GM23338 (cell line): ENCODE measurements around the gene NELL2. TPM values are rescaled to one million over a fixed set of nuclear protein-coding genes. Genes with fewer than 3 reads are reported as not detected.
A peak's percentile ranks its signal among the peaks of the same experiment; 100 is the strongest.

ENCODE experiments used
- ATAC-seq: fragments of 200-7000 bp; cut with Tn5 transposase; 3 replicates; pipeline ENCODE4 v1.9.1; 2020
- DNase-seq: peaks from one replicate; pipeline ENCODE4 v3.0.0-alpha.2; 2015; ENCODE audit warnings: low spot score
- H2AFZ ChIP-seq: fragments of 200-600 bp; sonication (generic); 2 replicates; pipeline ENCODE4 v1.8.0; 2016; ENCODE audit warnings: antibody characterized with exemption, mild to moderate bottlenecking, moderate library complexity
- H3F3A ChIP-seq: fragments of 200-600 bp; sonication (generic); replicated peaks from 2 replicates; pipeline ENCODE4 v1.8.0; 2017; ENCODE audit warnings: antibody characterized with exemption, mixed run types, low read depth
- H3K27ac ChIP-seq: fragments of 200-600 bp; sonication (generic); 2 replicates; pipeline ENCODE4 v1.6.1; 2016; ENCODE audit warnings: low read depth
- H3K27me3 ChIP-seq: fragments of 200-600 bp; sonication (generic); 2 replicates; pipeline ENCODE4 v1.8.0; 2016; ENCODE audit warnings: mild to moderate bottlenecking, mixed run types, moderate library complexity; ENCODE audit not compliant: insufficient read depth
- H3K36me3 ChIP-seq: fragments of 200-600 bp; sonication (generic); 2 replicates; pipeline ENCODE4 v1.8.0; 2016; ENCODE audit warnings: mild to moderate bottlenecking; ENCODE audit not compliant: insufficient read depth
- H3K4me1 ChIP-seq: fragments of 200-600 bp; sonication (generic); 2 replicates; pipeline ENCODE4 v1.8.0; 2016; ENCODE audit warnings: mild to moderate bottlenecking, moderate library complexity; ENCODE audit not compliant: insufficient read depth
- H3K4me2 ChIP-seq: fragments of 200-600 bp; sonication (generic); 2 replicates; pipeline ENCODE4 v1.7.1; 2017; ENCODE audit warnings: mixed run types
- H3K4me3 ChIP-seq: fragments of 200-600 bp; sonication (generic); 2 replicates; pipeline ENCODE4 v1.6.1; 2016; ENCODE audit warnings: mixed run types
- H3K79me2 ChIP-seq: fragments of 200-600 bp; sonication (generic); replicated peaks from 2 replicates; pipeline ENCODE4 v1.8.0; 2017; ENCODE audit warnings: mild to moderate bottlenecking; ENCODE audit not compliant: insufficient read depth
- H3K9me2 ChIP-seq: fragments of 200-600 bp; sonication (generic); 2 replicates; pipeline ENCODE4 v1.8.0; 2017; ENCODE audit not compliant: insufficient read depth
- H4K20me1 ChIP-seq: fragments of 200-600 bp; sonication (generic); replicated peaks from 2 replicates; pipeline ENCODE4 v1.8.0; 2017; ENCODE audit warnings: mild to moderate bottlenecking; ENCODE audit not compliant: insufficient read depth
- H3K27ac Mint-ChIP-seq: 2 replicates; pipeline ENCODE4 v1.8.0; 2020; ENCODE audit warnings: inconsistent platforms, mild to moderate bottlenecking, moderate library complexity, mixed read lengths
- H3K27me3 Mint-ChIP-seq: 3 replicates; pipeline ENCODE4 v1.8.0; 2022; ENCODE audit warnings: low read depth, mild to moderate bottlenecking, moderate library complexity, mixed read lengths, inconsistent platforms; ENCODE audit not compliant: insufficient read depth, poor library complexity
- H3K36me3 Mint-ChIP-seq: 3 replicates; pipeline ENCODE4 v1.8.0; 2021; ENCODE audit warnings: low read depth, mild to moderate bottlenecking, inconsistent platforms, moderate library complexity, mixed read lengths
- H3K4me1 Mint-ChIP-seq: 3 replicates; pipeline ENCODE4 v1.8.0; 2020; ENCODE audit warnings: mild to moderate bottlenecking, inconsistent platforms, mixed read lengths
- H3K4me3 Mint-ChIP-seq: 3 replicates; pipeline ENCODE4 v1.8.0; 2021; ENCODE audit warnings: moderate library complexity, mild to moderate bottlenecking, inconsistent platforms, mixed read lengths
- H3K9me3 Mint-ChIP-seq: 3 replicates; pipeline ENCODE4 v1.8.0; 2020; ENCODE audit warnings: moderate library complexity, mild to moderate bottlenecking, inconsistent platforms, mixed read lengths
- CREB1 ChIP-seq: fragments of 250-450 bp; sonication (Bioruptor Pico); IDR thresholded peaks from 2 replicates; pipeline ENCODE4 v1.5.0; 2020; ENCODE audit warnings: low read depth, mild to moderate bottlenecking, moderate library complexity
- EZH2 ChIP-seq: fragments of 200-600 bp; sonication (generic); IDR thresholded peaks from one replicate; pipeline ENCODE4 v1.8.0; 2017; ENCODE audit warnings: antibody characterized with exemption, mild to moderate bottlenecking, low read depth; ENCODE audit not compliant: unreplicated experiment
- NANOG ChIP-seq: IDR thresholded peaks from 2 replicates; pipeline ENCODE4 v1.6.1; 2016; ENCODE audit warnings: antibody characterized with exemption, borderline replicate concordance
- POLR2AphosphoS5 ChIP-seq: IDR thresholded peaks from 2 replicates; pipeline ENCODE4 v1.6.1; 2016; ENCODE audit warnings: antibody characterized with exemption, low read depth
- ZNF114 ChIP-seq: fragments of 250-450 bp; sonication (Bioruptor Pico); IDR thresholded peaks from 2 replicates; pipeline ENCODE4 v1.5.0; 2020; ENCODE audit warnings: mild to moderate bottlenecking, moderate library complexity
- ZNF331 ChIP-seq: fragments of 250-450 bp; sonication (Bioruptor Pico); IDR thresholded peaks from 2 replicates; pipeline ENCODE4 v1.5.0; 2020; ENCODE audit warnings: low read depth, mild to moderate bottlenecking, moderate library complexity
- polyA plus RNA-seq: library from polyadenylated mRNA; unstranded; fragments of >200 nt; fragmentation: Nextera tagmentation; extraction: Ambion mirVana; gene quantifications from 2 replicates; pipeline ENCODE4 v1.2.1, GENCODE V29; 2016
- total RNA-seq: library from RNA; depleted of rRNA; stranded (reverse); fragments of >200 nt; shearing (Covaris generic); gene quantifications from 2 replicates; pipeline ENCODE4 v1.2.3, GENCODE V29; 2014
- TF ChIP-seq, protein P1 (sequence below): IDR thresholded peaks from 2 replicates; pipeline ENCODE4 v1.6.1; 2016; ENCODE audit warnings: antibody characterized with exemption
- TF ChIP-seq, protein P2 (sequence below), 2 experiments: fragments of 200-600 bp in 1 of 2; sonication (generic) in 1 of 2; conservative IDR thresholded peaks; 2 replicates each; pipeline versions ENCODE4 v1.5.1 to v1.6.1; 2016 to 2017; ENCODE audit warnings: antibody characterized with exemption in 2 of 2, low read depth in 2 of 2, mild to moderate bottlenecking in 2 of 2, moderate library complexity in 1 of 2

The NELL2 gene
- total and polyA plus RNA-seq, 2 experiments from 2014 or later = 25.1 to 99.5 TPM

DNA sequence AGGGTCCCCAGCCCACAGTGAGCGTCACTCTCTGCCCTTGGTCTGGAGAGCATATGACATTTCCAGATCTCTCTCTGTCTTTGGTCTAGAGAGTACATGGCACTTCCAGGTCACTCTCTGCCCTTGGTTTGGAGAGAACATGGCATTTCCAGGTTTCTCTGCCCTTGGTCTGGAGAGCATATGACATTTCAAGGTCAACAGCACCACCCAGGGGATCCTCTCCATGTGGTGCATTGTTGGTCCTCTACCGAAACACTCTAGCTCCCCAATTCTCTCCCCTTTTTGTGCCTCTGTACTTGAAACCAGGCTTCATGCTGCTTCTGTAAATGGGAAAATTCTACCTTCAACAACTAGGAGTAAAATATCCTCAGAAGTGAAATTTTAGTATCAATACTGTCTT, 399.4 kb downstream of the NELL2 start (continued):
- TF ChIP-seq, protein P1, sequence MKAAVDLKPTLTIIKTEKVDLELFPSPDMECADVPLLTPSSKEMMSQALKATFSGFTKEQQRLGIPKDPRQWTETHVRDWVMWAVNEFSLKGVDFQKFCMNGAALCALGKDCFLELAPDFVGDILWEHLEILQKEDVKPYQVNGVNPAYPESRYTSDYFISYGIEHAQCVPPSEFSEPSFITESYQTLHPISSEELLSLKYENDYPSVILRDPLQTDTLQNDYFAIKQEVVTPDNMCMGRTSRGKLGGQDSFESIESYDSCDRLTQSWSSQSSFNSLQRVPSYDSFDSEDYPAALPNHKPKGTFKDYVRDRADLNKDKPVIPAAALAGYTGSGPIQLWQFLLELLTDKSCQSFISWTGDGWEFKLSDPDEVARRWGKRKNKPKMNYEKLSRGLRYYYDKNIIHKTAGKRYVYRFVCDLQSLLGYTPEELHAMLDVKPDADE = no peak

DNA sequence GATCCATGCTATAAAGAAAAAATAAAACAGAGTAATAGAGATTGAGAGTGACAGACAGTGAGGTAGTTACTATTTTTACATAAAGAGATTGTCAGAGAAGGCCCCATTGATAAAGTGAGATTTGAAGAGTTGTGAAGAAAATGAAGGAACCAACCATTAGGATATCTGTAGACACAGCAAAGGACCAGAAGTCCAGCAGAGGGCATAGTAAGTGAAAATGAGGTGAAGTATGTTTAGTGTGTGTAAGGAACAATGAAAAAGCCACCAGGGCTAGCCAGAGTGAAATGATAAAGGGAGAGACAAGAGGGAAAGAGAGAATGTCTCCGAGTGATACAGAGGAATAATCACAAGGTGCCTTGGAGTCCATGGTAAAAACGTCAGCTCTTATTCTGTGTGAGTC, 411.0 kb downstream of the NELL2 start:
- Mint-ChIP-seq H3K4me3 (no peak overlapping the region), H3K27me3 (peaks cover 2% of the 10 kb centered on the region), H3K36me3 (peaks cover 6% of the 10 kb centered on the region), H3K27ac (no peak overlapping the region), H3K9me3 (0 out of 3 replicates have a peak, but pooled peaks cover 7% of the 10 kb centered on the region), H3K4me1 (peaks cover 12% of the 10 kb centered on the region)
- ATAC-seq (peak; percentile 54; the same call in 2 of the 3 replicates), DNase-seq (peak; percentile 36)
- peaks cover 3% of the 10 kb centered on the region; the same call in 1 of the 2 replicates for H3K9me2 ChIP-seq
- TF ChIP-seq NANOG = no peak
- TF ChIP-seq, protein P2, sequence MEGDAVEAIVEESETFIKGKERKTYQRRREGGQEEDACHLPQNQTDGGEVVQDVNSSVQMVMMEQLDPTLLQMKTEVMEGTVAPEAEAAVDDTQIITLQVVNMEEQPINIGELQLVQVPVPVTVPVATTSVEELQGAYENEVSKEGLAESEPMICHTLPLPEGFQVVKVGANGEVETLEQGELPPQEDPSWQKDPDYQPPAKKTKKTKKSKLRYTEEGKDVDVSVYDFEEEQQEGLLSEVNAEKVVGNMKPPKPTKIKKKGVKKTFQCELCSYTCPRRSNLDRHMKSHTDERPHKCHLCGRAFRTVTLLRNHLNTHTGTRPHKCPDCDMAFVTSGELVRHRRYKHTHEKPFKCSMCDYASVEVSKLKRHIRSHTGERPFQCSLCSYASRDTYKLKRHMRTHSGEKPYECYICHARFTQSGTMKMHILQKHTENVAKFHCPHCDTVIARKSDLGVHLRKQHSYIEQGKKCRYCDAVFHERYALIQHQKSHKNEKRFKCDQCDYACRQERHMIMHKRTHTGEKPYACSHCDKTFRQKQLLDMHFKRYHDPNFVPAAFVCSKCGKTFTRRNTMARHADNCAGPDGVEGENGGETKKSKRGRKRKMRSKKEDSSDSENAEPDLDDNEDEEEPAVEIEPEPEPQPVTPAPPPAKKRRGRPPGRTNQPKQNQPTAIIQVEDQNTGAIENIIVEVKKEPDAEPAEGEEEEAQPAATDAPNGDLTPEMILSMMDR (conservative IDR thresholded peaks at IDR 0.05; ENCODE audit: low read depth in 2 of 2) = peak; percentile 31 to 44; a peak in 2 of 4 replicates
- no peak overlapping the region for H3K27ac ChIP-seq
- no peaks in the 10 kb centered on the region for H3K36me3 ChIP-seq
- H4K20me1 ChIP-seq = no peaks in the 10 kb centered on the region
- H2AFZ ChIP-seq = no peak overlapping the region
- H3F3A ChIP-seq = no peaks in the 10 kb centered on the region
- H3K4me1 ChIP-seq = peaks cover 11% of the 10 kb centered on the region
- no peak overlapping the region for H3K4me2 ChIP-seq
- H3K4me3 ChIP-seq = no peak overlapping the region
- no peaks in the 10 kb centered on the region for H3K79me2 ChIP-seq
- H3K27me3 ChIP-seq = no peaks in the 10 kb centered on the region

DNA sequence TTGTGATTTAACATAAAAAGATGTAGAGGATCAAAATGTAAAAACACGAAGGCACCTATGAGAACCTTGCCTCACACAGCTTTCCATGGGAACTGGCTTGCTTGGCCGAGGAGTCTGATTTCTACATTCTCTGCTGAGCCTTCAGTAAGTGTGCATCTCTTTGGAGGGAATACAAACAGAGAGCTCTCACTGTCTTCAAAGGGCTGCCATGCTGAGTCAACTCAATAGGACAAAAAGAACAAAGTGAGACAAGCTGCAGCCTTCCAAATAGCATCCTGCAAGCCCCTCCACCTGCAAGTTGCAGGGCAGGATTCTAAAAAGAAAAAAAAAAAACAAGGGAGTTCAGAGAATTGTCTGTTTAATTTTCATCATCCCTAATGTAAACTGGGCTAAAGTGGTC, 411.9 kb downstream of the NELL2 start:
- H4K20me1 ChIP-seq = no peaks in the 10 kb centered on the region
- ATAC-seq (peak; percentile 96), DNase-seq (peak; percentile 37)
- Mint-ChIP-seq H3K36me3 (peaks cover 6% of the 10 kb centered on the region), H3K27ac (no peak overlapping the region), H3K27me3 (peaks cover 2% of the 10 kb centered on the region), H3K4me3 (no peak overlapping the region), H3K9me3 (0 out of 3 replicates have a peak, but pooled peaks cover 7% of the 10 kb centered on the region), H3K4me1 (peaks cover 12% of the 10 kb centered on the region)
- peaks cover 3% of the 10 kb centered on the region; the same call in 1 of the 2 replicates for H3K9me2 ChIP-seq
- no peak overlapping the region for H3K4me2 ChIP-seq
- no peak overlapping the region for H3K4me3 ChIP-seq
- H2AFZ ChIP-seq = no peak overlapping the region
- H3K4me1 ChIP-seq = peaks cover 11% of the 10 kb centered on the region
- no peak for TF ChIP-seq ZNF114 (CRISPR knock-in tag)
- H3K27me3 ChIP-seq = no peaks in the 10 kb centered on the region
- no peaks in the 10 kb centered on the region for H3K36me3 ChIP-seq
- no peaks in the 10 kb centered on the region for H3F3A ChIP-seq
- no peaks in the 10 kb centered on the region for H3K79me2 ChIP-seq
- H3K27ac ChIP-seq = no peak overlapping the region

DNA sequence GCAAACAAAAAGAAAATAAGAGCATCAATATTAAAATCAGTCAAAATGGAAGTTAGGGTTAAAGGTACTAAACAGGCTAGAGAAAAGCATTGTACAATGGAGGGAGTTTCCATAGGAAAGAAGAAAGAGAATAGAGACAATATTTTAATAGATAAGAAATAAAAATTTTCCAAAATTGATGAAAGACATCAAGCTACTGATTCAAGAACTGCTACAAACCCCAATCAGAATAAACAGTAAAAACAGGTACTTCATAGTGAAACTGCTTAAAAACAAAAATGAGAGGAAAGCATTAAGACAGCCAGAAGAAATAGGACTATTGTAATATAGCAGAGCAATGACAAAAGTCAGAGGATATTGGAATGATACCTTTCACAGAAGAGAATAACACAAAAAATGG, 413.4 kb downstream of the NELL2 start:
- no peaks in the 10 kb centered on the region for H3K27me3 ChIP-seq
- no peaks in the 10 kb centered on the region for H3F3A ChIP-seq
- peaks cover 2% of the 10 kb centered on the region for H3K27me3 Mint-ChIP-seq
- no peak overlapping the region for H3K27ac Mint-ChIP-seq
- no peak overlapping the region for H3K27ac ChIP-seq
- H3K4me2 ChIP-seq = no peak overlapping the region
- H3K4me3 Mint-ChIP-seq = no peak overlapping the region
- no peaks in the 10 kb centered on the region for H4K20me1 ChIP-seq
- 0 out of 2 replicates have a peak, but pooled peaks cover 3% of the 10 kb centered on the region for H3K9me2 ChIP-seq
- H3K4me1 Mint-ChIP-seq = peaks cover 12% of the 10 kb centered on the region
- H3K36me3 Mint-ChIP-seq = peaks cover 6% of the 10 kb centered on the region
- H3K79me2 ChIP-seq = no peaks in the 10 kb centered on the region
- peaks cover 11% of the 10 kb centered on the region for H3K4me1 ChIP-seq
- DNase-seq = no peak
- 0 out of 3 replicates have a peak, but pooled peaks cover 7% of the 10 kb centered on the region for H3K9me3 Mint-ChIP-seq
- H2AFZ ChIP-seq = no peak overlapping the region
- no peak overlapping the region for H3K4me3 ChIP-seq
- H3K36me3 ChIP-seq = no peaks in the 10 kb centered on the region
- no peak for ATAC-seq
- TF ChIP-seq CREB1 (CRISPR knock-in tag) = no peak
- no peak for TF ChIP-seq ZNF331 (CRISPR knock-in tag)
- TF ChIP-seq EZH2 = no peak
- no peak for TF ChIP-seq POLR2AphosphoS5
